ENCODE results near the gene RBM20.
"Not testable (repeated sequence)": the region's sequence is repeated elsewhere in the genome, so short reads cannot be mapped to it uniquely, and the experiment has no call there.

The RBM20 gene

DNA sequence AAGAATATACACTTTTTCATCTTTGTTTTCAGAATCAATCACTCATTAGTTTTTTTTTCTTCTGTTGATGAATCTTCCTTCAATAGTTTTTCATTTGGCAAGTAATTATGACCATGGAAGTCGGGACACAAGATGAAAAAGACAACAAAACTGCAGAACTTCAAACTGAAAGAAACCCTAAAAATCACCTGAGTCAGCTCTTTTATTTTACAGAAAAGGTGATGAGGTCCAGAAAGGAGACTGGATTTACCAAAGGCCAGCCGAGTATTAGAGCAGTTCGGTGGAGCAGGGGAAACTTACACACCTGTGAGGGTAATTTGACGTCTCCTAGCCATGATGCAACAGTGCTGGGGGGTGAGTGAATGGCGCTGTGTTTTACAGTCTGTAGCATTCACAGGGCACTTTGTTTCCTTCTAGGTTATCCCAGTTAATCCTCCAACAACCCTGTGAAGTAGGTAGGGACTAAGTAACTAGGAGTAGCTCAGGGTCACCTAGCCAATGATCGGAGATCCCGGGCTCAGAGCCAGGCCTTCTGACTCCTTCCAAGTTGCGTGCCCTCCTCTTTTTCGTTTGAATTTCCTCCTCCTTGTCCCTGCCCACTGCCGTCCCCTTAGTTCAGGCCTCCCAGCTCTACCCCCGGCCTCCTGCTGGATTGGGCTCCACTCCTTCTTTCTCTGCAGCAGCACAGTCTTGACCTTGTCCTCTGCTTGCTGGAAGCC, 14.0 kb downstream of the RBM20 start:
- ATAC-seq, result no peak
- TF ChIP-seq ZFP3 (CRISPR knock-in tag; IDR thresholded peaks at IDR 0.05), result no peak
- TF ChIP-seq ZFP30 (CRISPR knock-in tag; IDR thresholded peaks at IDR 0.05), result no peak
- no peak for TF ChIP-seq TSHZ2 (CRISPR knock-in tag; IDR thresholded peaks at IDR 0.05)
- TF ChIP-seq ESRRG (CRISPR knock-in tag; IDR thresholded peaks at IDR 0.05), result no peak

DNA sequence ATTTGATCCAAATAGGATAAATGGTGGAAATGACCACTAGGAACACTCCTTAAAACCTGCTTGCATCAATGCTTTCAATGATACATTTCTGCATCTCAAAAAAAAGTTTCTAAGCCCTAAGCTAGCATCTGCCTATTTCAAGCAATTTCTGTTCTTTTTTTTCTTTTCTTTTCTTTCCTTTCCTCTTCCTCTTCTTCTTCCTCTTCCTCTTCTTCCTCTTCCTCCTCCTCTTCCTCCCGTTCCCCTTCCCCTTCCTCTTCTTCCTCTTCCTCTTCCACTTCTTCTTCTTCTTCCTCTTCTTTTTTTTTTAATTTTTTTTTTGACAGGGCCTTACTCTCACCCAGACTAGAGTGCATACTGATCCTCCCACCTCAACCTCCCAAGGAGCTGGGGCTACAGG, 15.4 kb downstream of the RBM20 start:
- TF ChIP-seq ZFP30 (CRISPR knock-in tag; IDR thresholded peaks at IDR 0.05) (no peak), ZNF70 (CRISPR knock-in tag; IDR thresholded peaks at IDR 0.05) (no peak), ZFP3 (CRISPR knock-in tag; IDR thresholded peaks at IDR 0.05) (no peak), GLIS3 (CRISPR knock-in tag; IDR thresholded peaks at IDR 0.05) (no peak), POU6F1 (CRISPR knock-in tag; IDR thresholded peaks at IDR 0.05; ENCODE audit: borderline replicate concordance, low read depth) (no peak), ZC3H10 (CRISPR knock-in tag; IDR thresholded peaks at IDR 0.05) (no peak), TCF4 (CRISPR knock-in tag; IDR thresholded peaks at IDR 0.05; ENCODE audit: borderline replicate concordance) (no peak), PPARA (CRISPR knock-in tag; IDR thresholded peaks at IDR 0.05; ENCODE audit: borderline replicate concordance) (no peak), RARB (CRISPR knock-in tag; IDR thresholded peaks at IDR 0.05) (no peak), ISL1 (CRISPR knock-in tag; IDR thresholded peaks at IDR 0.05) (no peak), CSDC2 (CRISPR knock-in tag; IDR thresholded peaks at IDR 0.05) (no peak), BACH2 (CRISPR knock-in tag; IDR thresholded peaks at IDR 0.05; ENCODE audit: borderline replicate concordance) (no peak), ZNF8 (CRISPR knock-in tag; IDR thresholded peaks at IDR 0.05) (no peak)
- TF ChIP-seq, protein P1, sequence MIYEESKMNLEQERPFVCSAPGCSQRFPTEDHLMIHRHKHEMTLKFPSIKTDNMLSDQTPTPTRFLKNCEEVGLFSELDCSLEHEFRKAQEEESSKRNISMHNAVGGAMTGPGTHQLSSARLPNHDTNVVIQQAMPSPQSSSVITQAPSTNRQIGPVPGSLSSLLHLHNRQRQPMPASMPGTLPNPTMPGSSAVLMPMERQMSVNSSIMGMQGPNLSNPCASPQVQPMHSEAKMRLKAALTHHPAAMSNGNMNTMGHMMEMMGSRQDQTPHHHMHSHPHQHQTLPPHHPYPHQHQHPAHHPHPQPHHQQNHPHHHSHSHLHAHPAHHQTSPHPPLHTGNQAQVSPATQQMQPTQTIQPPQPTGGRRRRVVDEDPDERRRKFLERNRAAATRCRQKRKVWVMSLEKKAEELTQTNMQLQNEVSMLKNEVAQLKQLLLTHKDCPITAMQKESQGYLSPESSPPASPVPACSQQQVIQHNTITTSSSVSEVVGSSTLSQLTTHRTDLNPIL (CRISPR knock-in tag; IDR thresholded peaks at IDR 0.05; ENCODE audit: low read depth), result no peak
- TF ChIP-seq, protein P2, sequence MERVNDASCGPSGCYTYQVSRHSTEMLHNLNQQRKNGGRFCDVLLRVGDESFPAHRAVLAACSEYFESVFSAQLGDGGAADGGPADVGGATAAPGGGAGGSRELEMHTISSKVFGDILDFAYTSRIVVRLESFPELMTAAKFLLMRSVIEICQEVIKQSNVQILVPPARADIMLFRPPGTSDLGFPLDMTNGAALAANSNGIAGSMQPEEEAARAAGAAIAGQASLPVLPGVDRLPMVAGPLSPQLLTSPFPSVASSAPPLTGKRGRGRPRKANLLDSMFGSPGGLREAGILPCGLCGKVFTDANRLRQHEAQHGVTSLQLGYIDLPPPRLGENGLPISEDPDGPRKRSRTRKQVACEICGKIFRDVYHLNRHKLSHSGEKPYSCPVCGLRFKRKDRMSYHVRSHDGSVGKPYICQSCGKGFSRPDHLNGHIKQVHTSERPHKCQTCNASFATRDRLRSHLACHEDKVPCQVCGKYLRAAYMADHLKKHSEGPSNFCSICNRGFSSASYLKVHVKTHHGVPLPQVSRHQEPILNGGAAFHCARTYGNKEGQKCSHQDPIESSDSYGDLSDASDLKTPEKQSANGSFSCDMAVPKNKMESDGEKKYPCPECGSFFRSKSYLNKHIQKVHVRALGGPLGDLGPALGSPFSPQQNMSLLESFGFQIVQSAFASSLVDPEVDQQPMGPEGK (CRISPR knock-in tag; IDR thresholded peaks at IDR 0.05; ENCODE audit: borderline replicate concordance), result no peak
- ATAC-seq, result no peak

GRCh38 chr10:110660289-110660688, 16.2 kb downstream of the RBM20 start:
- not testable (repeated sequence) for ATAC-seq

DNA sequence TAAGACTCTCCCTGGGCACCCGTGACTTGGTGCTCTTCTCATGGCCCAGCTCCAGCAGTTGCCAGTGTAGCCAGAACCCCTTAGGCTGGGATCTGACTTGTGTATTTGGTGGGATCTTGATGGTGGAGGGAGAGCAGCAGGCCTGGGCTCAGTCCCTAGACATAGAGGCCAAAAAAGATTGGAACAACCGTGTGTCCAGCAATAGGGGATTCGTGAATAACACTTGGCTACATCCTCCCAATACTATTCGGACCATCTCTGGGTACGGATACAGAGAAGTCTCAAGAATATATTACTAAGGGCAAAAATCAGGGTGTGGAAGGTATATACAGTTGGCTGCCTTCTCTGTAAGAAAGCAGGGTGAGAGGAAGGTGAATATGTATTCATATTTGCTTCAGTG, 17.2 kb downstream of the RBM20 start:
- no peak for ATAC-seq
- TF ChIP-seq GLIS3 (CRISPR knock-in tag; IDR thresholded peaks at IDR 0.05) (no peak), RARB (CRISPR knock-in tag; IDR thresholded peaks at IDR 0.05) (no peak), ZNF8 (CRISPR knock-in tag; IDR thresholded peaks at IDR 0.05) (no peak), TOX (CRISPR knock-in tag; IDR thresholded peaks at IDR 0.05; ENCODE audit: borderline replicate concordance) (no peak), OSR1 (CRISPR knock-in tag; IDR thresholded peaks at IDR 0.05) (no peak), ISL1 (CRISPR knock-in tag; IDR thresholded peaks at IDR 0.05) (no peak), ZFP30 (CRISPR knock-in tag; IDR thresholded peaks at IDR 0.05) (no peak), TSHZ2 (CRISPR knock-in tag; IDR thresholded peaks at IDR 0.05) (no peak), ZC3H10 (CRISPR knock-in tag; IDR thresholded peaks at IDR 0.05) (no peak), ZFP3 (CRISPR knock-in tag; IDR thresholded peaks at IDR 0.05) (no peak)
- TF ChIP-seq, protein P2 (CRISPR knock-in tag; IDR thresholded peaks at IDR 0.05; ENCODE audit: borderline replicate concordance), result no peak

Measured in SK-N-SH treated with all-trans-retinoic acid at 6 μM for 48 hours (cell line).